Measurements from ENCODE around the gene LINC00305.

LINC00305 gene

DNA sequence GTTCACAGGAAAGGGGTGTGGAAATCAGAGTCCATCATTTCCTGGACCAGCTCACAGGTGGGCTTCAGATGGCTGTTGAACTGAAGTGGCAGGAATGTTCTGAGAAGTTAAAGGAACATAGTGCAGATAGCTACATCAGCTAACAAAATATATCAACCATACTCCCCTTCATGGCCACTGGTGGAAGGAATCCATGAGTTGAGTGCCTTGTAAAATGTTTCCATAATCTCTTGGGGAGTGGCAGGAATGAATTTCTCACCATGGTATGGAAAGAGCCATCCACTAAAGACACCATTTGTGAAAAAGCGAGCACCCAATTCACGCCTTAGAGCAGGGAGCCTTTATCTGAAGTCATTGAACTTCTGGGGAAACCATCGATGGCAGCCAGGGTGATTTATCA, at the start of gene LINC00305:
TSS of gene LINC00305 (minus strand) at position 101 of the 400 bp plus-strand sequence.
- DNase-seq, result no peak

- no peak for DNase-seq
These were observed 42.2 kb upstream of the LINC00305 start for GRCh38 chr18:64191069-64191468.

DNA sequence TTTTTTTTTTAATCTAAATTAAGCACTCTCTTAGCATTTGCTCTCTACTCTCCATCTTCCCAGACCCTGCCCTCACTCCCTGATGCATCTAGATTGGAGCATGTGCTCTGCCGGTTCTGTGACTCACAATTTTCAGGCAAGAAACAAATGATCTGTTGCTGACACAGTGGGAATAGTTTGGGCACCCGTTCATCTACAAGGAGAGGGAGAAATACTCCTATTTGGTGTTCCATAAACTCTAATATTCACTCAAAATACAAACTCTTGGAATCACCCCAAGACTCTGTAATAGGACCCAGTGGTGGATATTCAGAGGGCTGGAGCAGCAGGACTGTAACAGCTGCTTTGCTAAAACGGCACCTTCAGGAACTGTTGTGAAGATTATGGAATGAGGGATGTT, 37.1 kb upstream of the LINC00305 start:
- no peak for DNase-seq

DNA sequence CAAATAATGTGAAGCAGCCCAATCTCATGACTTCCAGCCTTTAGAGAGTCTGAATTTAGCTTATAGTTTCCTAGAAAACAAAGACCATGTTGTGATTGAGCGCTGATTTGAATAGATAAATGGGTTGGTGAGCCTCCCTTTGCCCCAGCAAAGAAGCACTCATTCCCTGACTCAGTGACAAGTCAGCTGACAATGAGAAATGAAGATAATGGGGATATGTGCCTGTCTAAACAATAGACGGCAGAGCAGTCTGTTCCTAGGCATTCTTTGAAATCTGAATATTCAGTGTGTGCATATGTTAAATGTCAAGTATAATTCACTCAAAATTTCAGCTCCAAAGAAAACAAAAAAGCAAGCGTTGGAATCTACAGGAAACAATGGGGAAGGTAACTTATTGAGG, 34.8 kb upstream of the LINC00305 start:
- no peak for DNase-seq

- no peak for DNase-seq
These were observed 31.7 kb upstream of the LINC00305 start for GRCh38 chr18:64180617-64181016.

DNA sequence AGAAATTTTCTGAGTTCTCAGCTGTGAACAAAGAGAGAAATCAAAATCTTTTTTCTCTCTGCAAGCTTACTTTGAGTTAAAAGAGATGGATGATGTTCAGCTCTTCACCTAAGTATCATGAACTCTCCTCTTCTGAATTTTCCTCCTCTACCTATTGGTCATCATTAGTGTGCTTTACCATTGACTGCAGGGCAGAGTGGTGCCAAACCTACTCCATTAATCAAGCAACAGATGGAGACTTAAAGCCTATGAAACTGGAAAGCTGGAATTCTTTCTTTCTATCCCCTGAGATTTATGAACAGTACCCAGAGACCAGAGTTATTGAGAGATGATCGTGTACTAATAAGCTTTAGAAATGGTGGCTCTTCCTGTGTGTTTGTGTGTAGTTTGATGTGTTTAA, 31.3 kb upstream of the LINC00305 start:
- no peak for DNase-seq

- DNase-seq, result no peak
These were observed 30.7 kb upstream of the LINC00305 start for GRCh38 chr18:64179556-64180080.

DNA sequence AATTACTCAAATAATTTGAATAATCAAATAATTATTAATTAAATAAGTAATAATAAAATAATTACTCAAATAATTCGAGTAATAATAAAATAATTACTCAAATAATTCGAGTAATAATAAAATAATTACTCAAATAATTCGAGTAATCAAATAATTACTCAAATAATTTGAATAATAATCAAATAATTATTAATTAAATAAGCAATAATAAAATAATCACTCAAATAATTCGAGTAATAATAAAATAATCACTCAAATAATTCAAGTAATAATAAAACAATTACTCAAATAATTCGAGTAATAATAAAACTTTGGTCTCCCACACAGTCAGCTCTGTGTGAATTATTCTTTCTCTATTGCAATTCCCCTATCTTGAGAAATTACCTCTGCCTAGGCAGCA, 30.0 kb upstream of the LINC00305 start:
- DNase-seq, result no peak

DNA sequence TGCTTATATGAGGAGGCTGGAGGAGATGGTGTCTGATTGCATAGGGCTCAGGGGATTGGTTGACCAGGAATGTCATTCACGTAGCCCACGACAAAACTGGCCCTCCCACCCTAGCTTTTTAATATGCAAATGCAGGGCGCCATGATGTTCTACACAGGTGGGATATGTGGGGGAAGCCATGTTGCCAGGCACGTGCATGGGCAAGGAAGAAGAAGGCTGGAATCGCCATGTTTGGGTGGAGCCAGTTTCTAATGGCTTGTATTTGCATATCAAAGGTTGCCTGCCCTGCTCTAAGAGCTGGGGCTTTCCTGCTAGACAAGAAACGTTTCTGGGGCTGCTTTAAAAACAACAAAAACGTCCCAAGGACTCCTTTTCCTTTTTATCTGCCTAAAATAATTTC, 26.5 kb upstream of the LINC00305 start:
- DNase-seq, result no peak

- DNase-seq, result no peak
These were observed 22.7 kb upstream of the LINC00305 start for GRCh38 chr18:64171576-64171975.

GRCh38 chr18:64167408-64167925, 18.6 kb upstream of the LINC00305 start:
- DNase-seq, result no peak

GRCh38 chr18:64165906-64166305, 17.0 kb upstream of the LINC00305 start:
- DNase-seq, result no peak

GRCh38 chr18:64164883-64165282, 16.0 kb upstream of the LINC00305 start:
- no peak for DNase-seq

GRCh38 chr18:64149916-64150438, 1.1 kb upstream of the LINC00305 start:
- DNase-seq, result no peak

DNA sequence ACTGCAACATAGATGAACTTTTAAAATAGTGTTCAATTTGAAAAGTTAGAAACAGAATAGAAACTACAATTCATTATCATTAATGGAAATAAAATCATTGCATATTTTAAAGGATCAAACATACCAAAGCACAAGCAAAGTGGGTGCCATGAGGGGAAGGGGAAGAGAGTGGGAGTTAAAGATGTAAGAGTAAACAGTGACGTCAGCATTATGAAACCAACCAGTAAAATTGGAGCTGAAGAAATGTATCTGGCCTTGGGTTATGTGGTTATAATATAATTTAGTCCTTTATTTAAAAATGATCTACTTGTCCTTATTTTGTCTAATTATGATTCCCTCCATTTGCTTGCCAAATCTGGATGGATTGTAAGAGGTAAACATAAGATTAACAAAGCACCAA, 6.0 kb downstream of the LINC00305 start:
- DNase-seq, result no peak

DNA sequence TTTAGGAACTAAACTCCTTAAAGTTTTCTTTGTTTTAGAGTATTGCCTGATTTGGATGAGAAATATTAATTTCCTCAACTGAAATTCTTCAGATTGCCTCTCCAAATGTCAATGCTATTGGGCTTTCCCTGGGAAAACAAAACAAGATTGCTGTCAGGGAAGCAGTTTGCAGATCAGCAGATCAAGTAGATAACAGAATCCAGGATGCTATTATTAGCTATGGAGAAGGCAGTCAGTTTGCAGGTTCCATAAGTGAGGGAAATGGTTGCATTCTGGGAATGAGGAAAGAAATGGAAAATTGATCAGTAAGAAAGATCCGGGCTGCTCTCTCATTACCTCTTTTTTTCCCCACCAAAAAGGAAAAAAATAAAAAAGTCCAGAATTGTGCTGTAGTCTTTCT, 11.0 kb downstream of the LINC00305 start:
- no peak for DNase-seq

DNA sequence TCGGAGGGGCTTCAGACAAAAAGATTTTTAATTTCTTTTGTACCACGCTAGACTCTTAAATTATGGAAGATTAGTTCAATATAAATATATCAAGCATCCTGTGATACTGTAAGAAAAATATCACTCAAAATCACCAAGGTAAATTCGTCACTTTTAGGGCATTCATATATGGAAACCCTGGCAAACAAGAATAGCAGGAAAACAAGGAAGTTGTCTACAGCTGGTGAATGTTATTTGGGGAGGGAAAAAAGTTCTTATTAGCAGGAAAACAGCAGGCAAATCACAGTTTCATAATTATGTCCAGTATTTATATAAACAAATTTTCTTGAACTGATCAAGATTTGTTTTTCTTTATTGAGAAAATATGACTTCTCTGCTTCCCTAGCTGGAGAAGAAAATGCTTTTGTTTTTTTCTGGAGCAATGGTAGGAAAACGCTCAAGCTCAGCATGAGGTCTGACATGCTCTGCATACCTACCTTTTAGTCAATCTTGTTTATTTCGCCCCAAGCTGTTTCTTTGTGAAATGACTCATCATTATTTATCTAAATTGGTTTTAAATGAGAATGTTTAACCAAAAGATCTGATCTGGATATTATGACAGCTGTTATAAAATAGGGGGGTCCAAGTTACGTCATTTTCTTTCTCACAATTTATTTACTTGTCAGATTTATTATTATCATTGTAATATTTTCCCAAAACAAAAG, 14.7 kb downstream of the LINC00305 start:
- no peak for DNase-seq

DNA sequence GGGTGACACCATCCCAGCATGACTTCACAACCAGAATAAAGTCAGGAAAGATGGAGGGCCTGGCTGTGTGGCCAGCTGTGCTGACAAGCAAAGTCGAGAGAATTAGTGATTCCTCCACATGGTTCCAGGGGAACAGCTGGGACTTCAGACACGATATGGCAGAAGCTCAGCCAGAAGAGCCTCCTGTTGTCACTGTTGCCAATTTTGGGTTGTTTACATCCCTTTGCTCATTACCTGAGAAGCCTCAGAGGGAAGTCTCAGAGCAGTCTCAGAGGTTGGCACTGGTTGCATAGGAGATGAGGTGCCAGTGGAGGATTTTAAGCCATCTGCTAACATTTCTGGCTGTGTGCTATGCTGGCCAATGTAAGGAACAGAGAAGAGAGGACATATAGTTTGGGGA, 16.0 kb downstream of the LINC00305 start:
- DNase-seq, result no peak

GRCh38 chr18:64131314-64131713, 17.6 kb downstream of the LINC00305 start:
- DNase-seq, result no peak

DNA sequence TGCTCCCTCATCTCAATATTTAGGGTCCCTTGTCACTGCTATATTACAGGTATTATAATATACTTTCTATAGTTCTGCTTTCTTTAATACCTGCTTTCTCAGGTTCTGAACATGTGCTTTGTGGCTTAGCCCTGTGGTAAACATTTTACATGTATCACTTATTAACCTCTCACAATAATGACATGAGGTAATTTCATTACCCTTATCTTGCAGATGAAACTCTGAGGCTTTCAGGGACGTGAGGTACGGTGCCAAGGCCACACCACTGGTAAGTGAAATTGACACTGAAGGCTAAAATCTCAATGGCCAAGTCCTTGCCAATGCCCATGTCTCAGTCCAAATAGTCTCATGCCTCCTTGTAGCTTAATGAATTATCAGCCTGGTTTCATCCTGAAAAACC, 21.7 kb downstream of the LINC00305 start:
- DNase-seq, result no peak

DNA sequence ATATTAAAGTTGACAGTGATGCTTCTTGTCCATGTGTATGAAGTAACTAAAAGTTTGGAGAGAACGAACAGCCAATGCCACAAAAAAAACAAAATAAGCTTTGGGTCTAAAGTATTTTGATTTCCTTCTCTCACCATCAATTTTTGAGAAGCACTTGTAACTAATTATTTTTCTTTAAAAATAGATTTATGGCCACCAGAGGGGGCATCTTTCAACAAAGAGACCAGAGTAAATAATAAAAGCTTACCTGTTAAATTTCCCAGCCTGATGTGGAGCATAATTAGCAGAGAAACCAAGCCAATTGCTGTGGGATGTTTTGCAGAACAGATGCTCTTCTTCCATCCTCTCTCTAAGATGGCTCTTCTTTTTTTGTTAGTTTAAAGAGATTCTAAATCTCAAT, 29.0 kb downstream of the LINC00305 start:
- DNase-seq, result no peak

- DNase-seq, result no peak
These were observed 30.5 kb downstream of the LINC00305 start for GRCh38 chr18:64118406-64118805.

DNA sequence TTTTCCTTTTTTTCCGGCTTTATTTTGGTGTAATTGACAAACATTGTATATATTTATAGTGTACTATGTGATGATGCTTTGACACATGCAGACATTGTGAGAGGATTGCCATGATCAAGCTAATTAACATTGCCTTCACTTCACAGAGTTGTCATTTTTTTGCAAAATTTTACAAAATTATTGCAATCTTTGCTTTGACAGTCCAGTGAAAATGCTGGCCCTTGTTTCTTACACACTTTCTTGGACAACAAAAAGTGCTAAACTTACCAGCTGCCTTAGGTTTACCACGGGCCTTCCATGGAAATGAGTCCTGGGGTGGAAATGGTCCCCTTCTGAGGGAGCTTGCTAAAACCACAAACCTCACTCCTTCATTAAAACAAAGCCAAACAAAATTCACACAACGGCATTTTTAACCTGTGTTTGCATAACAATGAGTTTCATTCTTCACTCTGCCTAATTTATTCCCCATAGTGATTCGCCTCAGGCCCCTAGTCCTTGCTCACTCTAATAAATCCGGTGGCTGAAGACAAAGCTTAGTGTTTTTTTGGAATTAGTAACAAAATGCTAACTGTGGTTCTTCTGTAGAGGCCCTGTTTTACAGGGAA, 32.2 kb downstream of the LINC00305 start:
- no peak for DNase-seq

DNA sequence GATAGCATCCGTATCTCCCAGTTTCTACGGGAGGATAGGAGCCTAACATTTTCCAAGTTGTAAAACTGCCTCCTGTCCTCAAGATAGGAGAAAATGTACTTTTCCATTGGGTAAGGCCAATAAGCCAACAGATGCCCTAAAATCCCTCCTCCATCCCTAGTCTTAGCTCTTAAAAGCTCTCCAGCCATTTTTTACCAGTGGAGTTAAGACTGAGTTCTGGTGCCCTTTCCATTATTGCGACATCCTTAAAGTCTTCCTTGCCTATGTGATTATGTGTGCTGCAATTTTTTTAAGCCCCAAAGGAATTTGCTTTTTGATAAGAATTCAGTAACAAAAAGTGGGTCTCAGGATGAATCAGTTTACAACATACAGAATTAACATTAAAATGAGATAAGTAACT, 33.0 kb downstream of the LINC00305 start:
- DNase-seq, result no peak

Data from NCI-H2029 treated with DMSO at 0.1 percent for 48 hours (cell line).